ENCODE results near the gene TBC1D8.

DNA sequence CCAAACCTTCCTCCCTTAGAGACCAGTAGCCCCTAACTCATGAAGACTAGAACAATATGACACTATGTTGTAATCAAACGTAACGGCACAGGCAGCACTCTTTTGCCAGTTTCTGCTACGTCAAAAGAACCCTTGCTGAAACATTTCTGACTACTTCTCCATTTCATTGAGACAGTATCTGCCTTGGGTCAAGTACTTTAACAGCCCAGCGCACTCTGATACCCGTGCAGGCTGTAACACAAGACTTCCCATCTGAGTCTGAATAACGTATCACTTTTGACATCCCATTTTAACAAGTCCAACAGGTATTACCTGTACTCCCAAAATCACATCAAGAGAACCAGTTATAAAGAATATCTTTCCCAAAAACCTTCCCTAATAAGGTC lies 38.4 kb downstream of the TBC1D8 start:
- no peak for TF ChIP-seq CTCF (IDR thresholded peaks at IDR 0.05)
- TF ChIP-seq POLR2A (IDR thresholded peaks at IDR 0.05) = no peak
